Measurements from ENCODE around the gene GRIFIN.

DNA sequence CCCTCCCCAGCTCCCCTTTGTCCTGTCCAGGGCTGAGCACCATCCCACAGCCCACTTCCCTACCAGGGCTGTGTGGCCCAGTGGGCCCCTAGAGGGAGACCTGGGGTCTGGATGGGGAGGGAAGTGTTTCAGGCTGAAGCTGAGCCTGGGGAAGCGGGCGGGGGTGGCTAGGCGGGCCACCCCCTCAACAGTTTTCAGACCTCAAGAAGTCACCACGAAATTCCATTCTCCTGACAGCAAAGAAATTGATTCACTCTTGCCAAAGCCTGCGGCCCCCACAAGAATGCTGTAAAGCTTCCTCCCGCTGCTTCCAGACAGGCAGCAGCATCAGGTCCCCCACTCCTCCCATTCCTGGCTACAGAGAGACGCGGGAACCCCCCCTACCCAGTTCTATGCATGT is 40.8 kb upstream of the GRIFIN start:
- TF ChIP-seq, protein P1, sequence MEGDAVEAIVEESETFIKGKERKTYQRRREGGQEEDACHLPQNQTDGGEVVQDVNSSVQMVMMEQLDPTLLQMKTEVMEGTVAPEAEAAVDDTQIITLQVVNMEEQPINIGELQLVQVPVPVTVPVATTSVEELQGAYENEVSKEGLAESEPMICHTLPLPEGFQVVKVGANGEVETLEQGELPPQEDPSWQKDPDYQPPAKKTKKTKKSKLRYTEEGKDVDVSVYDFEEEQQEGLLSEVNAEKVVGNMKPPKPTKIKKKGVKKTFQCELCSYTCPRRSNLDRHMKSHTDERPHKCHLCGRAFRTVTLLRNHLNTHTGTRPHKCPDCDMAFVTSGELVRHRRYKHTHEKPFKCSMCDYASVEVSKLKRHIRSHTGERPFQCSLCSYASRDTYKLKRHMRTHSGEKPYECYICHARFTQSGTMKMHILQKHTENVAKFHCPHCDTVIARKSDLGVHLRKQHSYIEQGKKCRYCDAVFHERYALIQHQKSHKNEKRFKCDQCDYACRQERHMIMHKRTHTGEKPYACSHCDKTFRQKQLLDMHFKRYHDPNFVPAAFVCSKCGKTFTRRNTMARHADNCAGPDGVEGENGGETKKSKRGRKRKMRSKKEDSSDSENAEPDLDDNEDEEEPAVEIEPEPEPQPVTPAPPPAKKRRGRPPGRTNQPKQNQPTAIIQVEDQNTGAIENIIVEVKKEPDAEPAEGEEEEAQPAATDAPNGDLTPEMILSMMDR (tag by site-specific recombination; IDR thresholded peaks at IDR 0.05), result no peak
- no peak for TF ChIP-seq ZNF549 (tag by site-specific recombination; IDR thresholded peaks at IDR 0.05)
- no peak for TF ChIP-seq KLF10 (tag by site-specific recombination; IDR thresholded peaks at IDR 0.05)
- TF ChIP-seq ZFP41 (tag by site-specific recombination; IDR thresholded peaks at IDR 0.05; ENCODE audit: borderline replicate concordance), result no peak
- no peak for TF ChIP-seq KLF7 (tag by site-specific recombination; IDR thresholded peaks at IDR 0.05; ENCODE audit: borderline replicate concordance)
- no peak for TF ChIP-seq ZNF433 (tag by site-specific recombination; IDR thresholded peaks at IDR 0.05; ENCODE audit: low read depth)
- no peak for TF ChIP-seq ZBTB21 (tag by site-specific recombination; IDR thresholded peaks at IDR 0.05)
- TF ChIP-seq ZNF530 (tag by site-specific recombination; IDR thresholded peaks at IDR 0.05; ENCODE audit: low read depth), result no peak
- no peak for TF ChIP-seq ZNF561 (tag by site-specific recombination; IDR thresholded peaks at IDR 0.05; ENCODE audit: borderline replicate concordance)
- no peak for TF ChIP-seq KLF1 (tag by site-specific recombination; IDR thresholded peaks at IDR 0.05)
- TF ChIP-seq, protein P2, sequence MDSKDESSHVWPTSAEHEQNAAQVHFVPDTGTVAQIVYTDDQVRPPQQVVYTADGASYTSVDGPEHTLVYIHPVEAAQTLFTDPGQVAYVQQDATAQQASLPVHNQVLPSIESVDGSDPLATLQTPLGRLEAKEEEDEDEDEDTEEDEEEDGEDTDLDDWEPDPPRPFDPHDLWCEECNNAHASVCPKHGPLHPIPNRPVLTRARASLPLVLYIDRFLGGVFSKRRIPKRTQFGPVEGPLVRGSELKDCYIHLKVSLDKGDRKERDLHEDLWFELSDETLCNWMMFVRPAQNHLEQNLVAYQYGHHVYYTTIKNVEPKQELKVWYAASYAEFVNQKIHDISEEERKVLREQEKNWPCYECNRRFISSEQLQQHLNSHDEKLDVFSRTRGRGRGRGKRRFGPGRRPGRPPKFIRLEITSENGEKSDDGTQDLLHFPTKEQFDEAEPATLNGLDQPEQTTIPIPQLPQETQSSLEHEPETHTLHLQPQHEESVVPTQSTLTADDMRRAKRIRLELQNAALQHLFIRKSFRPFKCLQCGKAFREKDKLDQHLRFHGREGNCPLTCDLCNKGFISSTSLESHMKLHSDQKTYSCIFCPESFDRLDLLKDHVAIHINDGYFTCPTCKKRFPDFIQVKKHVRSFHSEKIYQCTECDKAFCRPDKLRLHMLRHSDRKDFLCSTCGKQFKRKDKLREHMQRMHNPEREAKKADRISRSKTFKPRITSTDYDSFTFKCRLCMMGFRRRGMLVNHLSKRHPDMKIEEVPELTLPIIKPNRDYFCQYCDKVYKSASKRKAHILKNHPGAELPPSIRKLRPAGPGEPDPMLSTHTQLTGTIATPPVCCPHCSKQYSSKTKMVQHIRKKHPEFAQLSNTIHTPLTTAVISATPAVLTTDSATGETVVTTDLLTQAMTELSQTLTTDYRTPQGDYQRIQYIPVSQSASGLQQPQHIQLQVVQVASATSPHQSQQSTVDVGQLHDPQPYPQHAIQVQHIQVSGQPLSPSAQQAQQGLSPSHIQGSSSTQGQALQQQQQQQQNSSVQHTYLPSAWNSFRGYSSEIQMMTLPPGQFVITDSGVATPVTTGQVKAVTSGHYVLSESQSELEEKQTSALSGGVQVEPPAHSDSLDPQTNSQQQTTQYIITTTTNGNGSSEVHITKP (tag by site-specific recombination; IDR thresholded peaks at IDR 0.05), result no peak
- TF ChIP-seq HOXA7 (CRISPR knock-in tag; IDR thresholded peaks at IDR 0.05; ENCODE audit: borderline replicate concordance), result no peak

All from HEK293 (cell line).